H1 (cell line): ENCODE results near the gene ST3GAL3. TPM values are rescaled to one million over a fixed set of nuclear protein-coding genes. Genes with fewer than 3 reads are reported as not detected.

Source experiments
- ASH2L ChIP-seq: fragments of 200-600, 300-600 bp; sonication (generic); IDR thresholded peaks from one replicate; pipeline ENCODE4 v1.7.1; 2017; ENCODE audit warnings: low read length
- PHF8 ChIP-seq: fragments of 200-600 bp; sonication (generic); conservative IDR thresholded peaks from 2 replicates; pipeline ENCODE4 v1.7.1; 2012; ENCODE audit warnings: low read depth, mild to moderate bottlenecking, inconsistent platforms, low read length, moderate library complexity
- RXRA ChIP-seq: IDR thresholded peaks from 2 replicates; pipeline ENCODE4 v1.6.1; 2011; ENCODE audit warnings: low read depth, mild to moderate bottlenecking, low read length, moderate library complexity; ENCODE audit not compliant: insufficient read depth
- SIRT6 ChIP-seq: IDR thresholded peaks from one replicate; pipeline ENCODE4 v1.7.1; 2012; ENCODE audit warnings: low read length, inconsistent platforms
- TAF7 ChIP-seq: optimal IDR thresholded peaks from 2 replicates; pipeline ENCODE3; 2011; ENCODE audit warnings: low read depth, mild to moderate bottlenecking, inconsistent platforms, low read length, moderate library complexity, borderline replicate concordance
- TCF12 ChIP-seq: IDR thresholded peaks from 2 replicates; pipeline ENCODE4 v1.6.1; 2011; ENCODE audit warnings: low read depth, mild to moderate bottlenecking, low read length
- YY1 ChIP-seq: IDR thresholded peaks from 2 replicates; pipeline ENCODE4 v1.6.1; 2011; ENCODE audit warnings: low read depth, mild to moderate bottlenecking, low read length
- polyA plus RNA-seq, 7 experiments: library from polyadenylated mRNA; depleted of rRNA in 3 of 7; stranded (reverse) in 5 of 7; unstranded in 2 of 7; fragments of >200 nt in 5 of 7; fragments of 200-250 nt in 2 of 7; gene quantifications; 1 replicate in 5 of 7; 2 replicates in 1 of 7; 4 replicates in 1 of 7; pipeline versions ENCODE4 v1.2.1 to v1.2.3, GENCODE V29; 2011 to 2013; ENCODE audit warnings: missing spikeins in 2 of 7, mixed read lengths in 2 of 7
- total RNA-seq: library from RNA; stranded (reverse); fragmentation: NEBNext Ultra II Directional; extraction: Animal tissue kit (Norgen Biotek cat#: 25700); gene quantifications from 2 replicates; pipeline ENCODE4 v1.2.1, GENCODE V29; 2021

ST3GAL3 gene
- total and polyA plus RNA-seq, 2 of the 8 experiments (the other 6 are each of a cell fraction or from before 2014, with no cell fraction given): 6.8 to 7.0 TPM

DNA sequence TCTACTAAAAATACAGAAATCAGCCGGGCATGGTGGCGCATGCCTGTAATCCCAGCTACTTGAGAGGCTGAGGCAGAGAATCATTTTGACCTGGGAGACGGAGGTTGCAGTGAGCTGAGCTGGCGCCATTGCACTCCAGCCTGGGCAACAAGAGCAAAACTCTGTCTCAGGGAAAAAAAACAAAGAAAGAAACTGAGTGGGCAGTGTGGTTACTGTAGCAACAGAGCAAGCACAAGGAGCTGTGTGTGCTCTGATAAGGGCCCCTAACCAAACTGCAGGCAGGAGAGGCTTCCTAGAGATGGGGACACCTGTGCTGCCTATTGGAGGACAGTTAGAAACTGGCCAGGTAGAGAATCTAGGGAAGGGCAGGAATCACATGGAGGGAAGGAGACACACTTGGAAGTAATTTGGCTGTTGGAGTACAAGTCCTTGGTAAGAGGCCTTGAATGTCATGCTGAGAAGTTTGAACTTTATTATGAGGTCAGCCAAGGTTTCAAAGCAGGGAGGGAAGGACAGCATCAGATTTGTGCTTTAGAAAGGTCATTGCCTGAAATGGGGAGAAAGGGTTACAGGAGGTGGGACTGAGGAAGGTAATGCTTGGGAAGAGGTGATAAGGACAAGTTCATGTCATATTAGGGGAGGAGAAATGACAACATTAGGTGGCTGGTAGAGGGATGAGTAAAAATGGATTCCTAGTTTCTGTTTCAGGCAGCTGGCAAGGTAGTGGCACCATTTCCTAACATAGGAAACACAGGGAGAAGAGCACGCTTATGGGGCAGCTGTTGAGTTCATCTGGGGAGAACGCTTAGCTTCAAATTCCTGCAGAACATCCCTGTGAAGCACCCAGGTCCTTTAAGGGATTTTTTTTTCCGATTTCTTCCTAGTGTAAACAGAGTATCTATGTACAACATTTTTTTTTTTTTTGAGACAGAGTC, 157.0 kb downstream of the ST3GAL3 start (continued):
- TF ChIP-seq TCF12: no peak
- TF ChIP-seq TAF7: no peak
- no peak for TF ChIP-seq YY1
- TF ChIP-seq PHF8: no peak
- no peak for TF ChIP-seq ASH2L
- no peak for TF ChIP-seq RXRA
- no peak for TF ChIP-seq SIRT6
